ENCODE results near the gene TMEM238.
"Not testable (repeated sequence)": the region's sequence is repeated elsewhere in the genome, so short reads cannot be mapped to it uniquely, and the experiment has no call there.

The TMEM238 gene

GRCh38 chr19:55339105-55339888, 44.8 kb downstream of the TMEM238 start, which contains the start of gene KMT5C:
KMT5C (plus strand) TSS chr19:55339876; CDS start chr19:55341937, 2,061 bp downstream.
- peak; percentile 84 to 86 for ATAC-seq

- ATAC-seq: no peak
Observed at GRCh38 chr19:55336101-55336500, 48.0 kb downstream of the TMEM238 start.

GRCh38 chr19:55333870-55334269, 50.2 kb downstream of the TMEM238 start:
- no peak for ATAC-seq

GRCh38 chr19:55329791-55330190, 54.3 kb downstream of the TMEM238 start:
- not testable (repeated sequence) for ATAC-seq

Data from activated CD4-positive, CD25-positive, alpha-beta regulatory T cell treated with anti-CD3 and anti-CD28 coated beads, Interleukin-2, amount 50 U/mL, for 24 hours (primary cell).